ENCODE results near the gene PALS1.

- TF ChIP-seq CTCF (IDR thresholded peaks at IDR 0.05) (no peak), ZFX (IDR thresholded peaks at IDR 0.05; ENCODE audit: borderline replicate concordance) (no peak)
Observed at GRCh38 chr14:67253076-67253635, 11.9 kb downstream of the PALS1 start.
